GM10847 (cell line): ENCODE measurements around the gene FGF3.

Experiments used
- POLR2A ChIP-seq: IDR thresholded peaks from 2 replicates; pipeline ENCODE4 v1.6.1; 2011; ENCODE audit not compliant: insufficient read length; ENCODE audit errors: extremely low read depth

Gene FGF3

GRCh38 chr11:69820441-69820840, 1.2 kb upstream of the FGF3 start:
- TF ChIP-seq POLR2A: no peak

DNA sequence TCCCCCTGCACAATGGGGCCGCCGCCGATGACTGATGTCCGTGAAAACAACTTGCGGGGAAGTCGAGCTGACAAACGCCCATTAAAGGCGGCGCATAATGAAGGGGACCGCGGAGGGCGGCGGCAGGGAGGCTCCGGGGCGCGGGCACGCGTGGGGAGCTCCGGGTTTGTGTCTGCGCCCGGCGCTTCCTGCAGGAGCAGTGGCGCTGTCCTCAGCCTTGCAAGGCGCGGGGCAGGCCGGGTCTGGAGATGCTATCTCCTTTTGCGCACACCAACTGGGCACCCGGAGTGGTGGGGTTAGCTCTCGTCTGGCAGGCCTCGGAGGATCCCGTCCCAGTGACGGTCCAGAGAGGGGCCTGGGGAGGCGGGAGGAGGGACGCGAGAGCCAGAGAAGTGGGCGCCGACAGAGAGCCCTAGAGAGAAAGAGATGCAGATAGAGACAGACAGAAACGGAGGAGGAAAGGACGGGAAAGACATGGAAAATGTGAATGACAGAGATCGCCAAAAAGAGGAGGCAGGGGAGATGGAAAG, 390 bp upstream of the FGF3 start:
- TF ChIP-seq POLR2A: no peak

DNA sequence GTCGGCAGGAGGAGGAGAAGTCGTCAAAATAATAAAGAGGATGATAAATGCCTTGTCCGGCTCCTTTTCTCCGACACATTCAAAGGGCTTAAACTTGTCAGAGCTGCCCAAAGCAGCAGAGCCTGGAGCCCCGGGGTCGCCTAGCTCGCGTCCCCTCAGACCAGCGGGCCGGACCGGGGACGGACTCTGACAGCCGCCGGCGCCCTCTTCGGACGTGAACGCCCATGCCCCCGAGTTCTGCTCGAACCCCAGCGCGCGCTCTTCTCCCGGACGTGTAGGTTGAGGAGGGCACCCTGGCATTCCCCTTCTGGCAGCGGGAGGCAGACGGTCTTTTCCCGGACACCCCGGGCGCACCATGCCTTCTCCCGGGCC, 999 bp downstream of the FGF3 start:
- TF ChIP-seq POLR2A: no peak

- TF ChIP-seq POLR2A: no peak
Observed at GRCh38 chr11:69817265-69818230, 1.7 kb downstream of the FGF3 start.

DNA sequence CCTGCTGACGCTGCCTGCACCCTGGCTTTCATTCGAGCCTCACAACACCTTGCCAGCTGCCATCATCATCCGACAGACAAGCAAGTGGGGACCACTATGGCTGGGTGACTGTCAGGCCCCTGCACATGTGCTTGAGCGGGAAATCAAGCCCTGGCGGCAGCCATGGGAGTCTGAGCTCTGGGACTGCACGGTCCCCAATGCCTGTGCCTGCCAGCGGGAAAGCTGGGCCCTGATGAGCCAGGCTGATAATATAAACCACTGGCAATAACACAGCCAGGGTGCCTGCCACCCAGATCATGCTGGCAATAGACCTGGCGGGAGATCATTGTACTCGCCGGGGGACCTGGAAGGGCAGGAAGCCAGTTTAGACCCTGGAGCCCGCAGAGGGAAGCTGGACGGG, 2.5 kb downstream of the FGF3 start:
- TF ChIP-seq POLR2A: no peak

GRCh38 chr11:69815973-69816372, 3.2 kb downstream of the FGF3 start:
- no peak for TF ChIP-seq POLR2A

GRCh38 chr11:69814902-69815301, 4.3 kb downstream of the FGF3 start:
- TF ChIP-seq POLR2A: no peak

GRCh38 chr11:69814411-69814810, 4.8 kb downstream of the FGF3 start:
- no peak for TF ChIP-seq POLR2A

DNA sequence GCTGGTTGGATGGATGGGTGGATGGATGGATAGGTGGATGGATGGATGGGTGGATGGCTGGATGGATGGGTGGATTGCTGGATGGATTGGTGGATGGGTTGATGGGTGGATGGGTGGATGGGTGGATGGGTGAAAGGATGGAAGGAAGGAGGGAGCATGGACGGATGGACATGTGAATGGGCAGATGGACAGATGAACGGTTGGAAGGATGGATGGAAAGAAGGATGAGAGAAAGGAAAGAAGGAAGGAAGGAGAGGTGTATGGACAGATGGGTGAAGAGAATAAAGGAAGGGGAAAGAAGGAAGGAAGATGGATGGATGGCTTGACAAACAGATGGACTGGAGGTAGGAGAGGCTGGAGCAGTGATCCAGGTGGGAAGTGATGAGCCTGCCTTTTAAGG, 5.4 kb downstream of the FGF3 start:
- TF ChIP-seq POLR2A: no peak

DNA sequence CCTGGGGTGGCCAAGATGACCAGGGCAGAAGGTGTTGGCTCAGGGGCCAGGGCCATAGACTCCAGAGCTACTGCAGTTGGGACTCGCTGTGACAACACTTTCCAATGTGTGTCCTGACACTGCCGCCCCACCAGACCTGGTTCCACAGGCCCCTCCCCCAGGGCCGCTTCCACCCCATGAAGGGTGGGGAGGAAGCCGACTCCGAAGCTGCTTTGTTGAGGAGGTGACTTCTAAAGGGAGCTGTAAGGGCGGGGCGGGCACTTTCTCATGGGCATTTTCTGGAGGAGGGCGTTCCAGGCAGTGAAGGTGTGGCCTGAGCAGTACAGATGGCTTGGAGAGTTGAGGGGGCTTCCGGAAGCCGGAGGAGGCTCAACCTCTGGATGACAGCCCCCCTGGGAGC, 6.3 kb downstream of the FGF3 start:
- no peak for TF ChIP-seq POLR2A

DNA sequence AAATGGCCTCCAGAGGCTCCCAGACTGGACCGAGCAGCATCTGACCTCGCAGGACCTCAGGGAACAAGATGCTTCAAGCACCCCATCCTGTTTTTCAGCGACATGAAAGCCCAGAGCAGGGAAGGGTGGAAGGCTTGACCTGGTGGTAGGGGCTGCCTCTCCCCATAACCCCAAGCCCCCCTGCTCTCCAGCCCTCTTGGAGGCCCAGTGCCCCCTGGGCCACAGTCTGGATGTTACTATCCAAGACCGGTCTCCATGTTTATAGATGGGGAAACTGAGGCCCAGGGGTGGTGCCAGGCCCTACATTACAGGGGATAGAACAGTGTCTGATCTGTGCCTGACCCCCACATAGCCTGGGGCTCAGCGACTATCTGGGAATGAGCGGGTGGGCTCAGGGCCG, 7.0 kb downstream of the FGF3 start:
- no peak for TF ChIP-seq POLR2A

GRCh38 chr11:69811431-69811830, 7.8 kb downstream of the FGF3 start:
- no peak for TF ChIP-seq POLR2A

GRCh38 chr11:69810289-69811118, 8.7 kb downstream of the FGF3 start:
- no peak for TF ChIP-seq POLR2A

DNA sequence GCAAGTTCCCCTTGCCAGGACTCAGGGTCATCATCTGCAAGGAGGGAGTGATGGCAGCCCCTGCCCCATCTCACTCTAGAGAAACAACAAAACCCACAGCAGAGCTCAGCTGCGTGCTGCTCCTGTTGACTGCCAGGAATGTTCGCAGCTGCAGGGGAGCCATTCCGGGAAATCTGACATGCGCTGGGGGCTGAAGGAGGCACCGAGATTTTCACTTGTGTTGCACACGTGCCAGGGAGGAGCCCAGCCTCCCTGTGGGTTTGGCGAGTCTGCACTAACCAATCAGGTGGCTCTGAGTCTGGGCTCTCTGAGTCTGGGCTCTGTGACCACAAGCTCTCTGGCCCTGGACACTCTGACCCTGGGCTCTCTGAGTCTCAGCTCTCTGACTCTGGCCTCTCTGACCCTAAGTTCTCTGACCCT, 10.5 kb downstream of the FGF3 start:
- TF ChIP-seq POLR2A: no peak

- TF ChIP-seq POLR2A: no peak
Observed at GRCh38 chr11:69807106-69807815, 12.0 kb downstream of the FGF3 start.
